GM21526 (cell line): ENCODE data around the gene FNBP1.

Experiments used
- ATAC-seq: cut with Tn5 transposase; IDR thresholded peaks from one replicate; pipeline ENCODE4 v1.9.1; 2021; ENCODE audit warnings: moderate library complexity; ENCODE audit not compliant: unreplicated experiment, low FRiP score

Gene FNBP1

DNA sequence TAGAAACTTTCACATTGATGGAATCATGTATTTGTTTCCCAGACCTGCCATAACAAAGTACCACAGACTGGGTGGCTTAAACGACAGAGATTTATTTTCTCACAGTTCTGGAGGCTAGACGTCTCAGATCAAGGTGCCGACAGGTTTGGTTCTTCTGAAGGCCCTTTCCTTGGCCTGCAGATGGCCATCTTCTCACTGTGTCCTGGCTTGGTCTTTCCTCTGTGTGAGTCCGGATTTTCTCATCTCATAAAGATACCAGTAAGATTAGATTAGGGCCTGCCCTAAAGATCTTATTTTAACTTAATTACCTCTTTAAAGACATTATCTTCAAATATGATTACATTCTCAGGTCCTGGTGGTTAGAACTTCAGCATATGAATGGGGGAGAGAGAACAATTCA lies 201.9 kb downstream of the FNBP1 start:
- no peak for ATAC-seq

GRCh38 chr9:129840034-129840433 lies 203.0 kb downstream of the FNBP1 start:
- no peak for ATAC-seq

DNA sequence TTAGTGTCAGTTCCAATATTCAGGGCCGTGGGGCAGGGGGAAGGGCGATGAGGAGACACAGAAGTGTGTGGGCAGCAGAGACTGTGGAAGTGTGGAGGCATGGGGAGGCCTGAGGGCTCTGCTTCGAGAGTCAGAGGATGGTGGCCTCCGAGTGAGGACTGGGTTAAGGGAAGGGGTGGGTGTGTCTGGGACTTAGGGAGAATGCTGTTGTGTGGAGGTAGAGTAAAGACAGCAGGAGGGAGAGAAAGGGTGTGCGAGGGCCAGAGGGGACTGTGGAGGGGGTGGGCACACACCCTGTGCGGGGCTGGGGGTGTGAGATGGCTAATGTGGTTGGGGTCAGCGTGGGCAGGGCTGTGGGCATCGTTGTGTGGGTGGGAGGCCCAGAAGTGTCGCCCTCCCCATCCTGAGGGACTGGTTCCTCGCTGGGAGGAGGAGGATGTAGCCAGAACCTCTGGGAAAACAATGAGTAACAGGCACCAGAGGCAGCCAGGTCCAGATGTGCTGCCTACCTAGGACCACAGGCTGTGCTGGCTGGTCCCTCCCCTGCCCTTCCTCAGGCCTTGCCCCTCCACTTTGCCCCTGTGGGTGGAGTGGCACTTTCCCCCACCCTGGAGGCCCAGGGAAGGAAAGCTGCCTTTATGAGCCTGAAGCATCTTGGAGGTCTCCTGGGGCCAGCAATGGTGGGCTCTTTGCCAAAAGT lies 203.5 kb downstream of the FNBP1 start:
- ATAC-seq = no peak

DNA sequence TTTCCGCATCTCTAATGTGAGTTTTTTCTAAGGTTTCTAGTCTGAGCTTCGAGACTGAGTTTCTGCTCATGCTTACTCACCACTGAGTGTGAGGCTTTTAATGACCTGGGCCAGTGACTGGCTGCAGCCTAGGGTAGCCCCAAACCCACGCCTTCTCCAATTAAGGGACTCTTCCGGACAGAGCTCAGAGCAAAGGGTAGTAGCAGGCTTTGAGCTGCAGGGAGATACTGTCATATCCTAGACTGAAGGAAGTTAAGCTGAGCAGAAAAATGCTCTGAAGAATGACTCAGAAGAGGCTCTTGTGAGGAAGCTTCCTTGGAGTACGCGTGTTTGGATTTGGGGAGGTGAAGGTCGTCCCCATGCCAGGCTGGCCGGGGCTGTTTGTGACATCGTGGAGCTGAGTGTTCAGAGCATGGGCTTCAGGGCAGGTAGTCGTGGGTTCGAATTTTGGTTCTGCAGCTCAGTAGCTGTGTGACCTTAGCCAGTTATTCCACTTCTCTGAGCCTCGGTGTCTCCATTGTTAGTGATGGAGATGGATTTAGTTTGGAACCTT lies 204.2 kb downstream of the FNBP1 start:
- no peak for ATAC-seq
